Measurements from ENCODE around the gene MYG1. TPM values are rescaled to one million over a fixed set of nuclear protein-coding genes. Genes with fewer than 3 reads are reported as not detected.

The MYG1 gene
- total and polyA plus RNA-seq, 10 donors = 31.1 to 79.2 (median 37.5) TPM

GRCh38 chr12:53336181-53336681 lies 36.7 kb downstream of the MYG1 start, which contains the start of gene SP7:
Gene SP7, minus strand, starts transcription at chr12:53336354. Its CDS starts 708 bp downstream, at chr12:53335646.
- peaks cover 0 to 11% (median 0%) of the 10 kb centered on the region in 6 donors for H3K4me1 ChIP-seq
- H3K9me3 ChIP-seq = no peaks in the 10 kb centered on the region
- H3K27ac ChIP-seq = no peak within 1 kb of the TSS
- no peak within 1 kb of the TSS for H3K4me3 ChIP-seq
- intact Hi-C loops (cut with DNase I; ENCODE audit: low total_unique reads) = no loop called here
- WGBS, 5 donors = 19 to 36% (median 33%) methylated on average over 14 to 15 of the region's 15 CpGs
- DNase-seq = no peak
- TF ChIP-seq CTCF (IDR thresholded peaks at IDR 0.05 in 8 of 11, conservative IDR thresholded peaks at IDR 0.05 in 3 of 11) (no peak), POLR2A (IDR thresholded peaks at IDR 0.05) (no peak), POLR2AphosphoS5 (IDR thresholded peaks at IDR 0.05) (no peak)
- no peaks in the 10 kb centered on the region for H3K36me3 ChIP-seq
- H3K27me3 ChIP-seq (replicated peaks in 1 of 7) = peaks cover 0 to 68% (median 6%) of the 10 kb centered on the region in 7 donors

GRCh38 chr12:53338017-53338416 lies 38.5 kb downstream of the MYG1 start:
- no peaks in the 10 kb centered on the region for H3K36me3 ChIP-seq
- intact Hi-C loops (cut with DNase I; ENCODE audit: low total_unique reads) = no loop called here
- H3K4me3 ChIP-seq = no peak overlapping the region
- H3K27me3 ChIP-seq (replicated peaks in 1 of 7) = peaks cover 0 to 53% (median 6%) of the 10 kb centered on the region in 7 donors
- WGBS, 5 donors = 7 to 21% (median 14%) methylated on average over 11 of the region's 11 CpGs
- no peak overlapping the region for H3K27ac ChIP-seq
- no peak for DNase-seq
- no peaks in the 10 kb centered on the region for H3K9me3 ChIP-seq
- TF ChIP-seq POLR2A (IDR thresholded peaks at IDR 0.05) (no peak), CTCF (IDR thresholded peaks at IDR 0.05 in 8 of 11, conservative IDR thresholded peaks at IDR 0.05 in 3 of 11) (no peak), POLR2AphosphoS5 (IDR thresholded peaks at IDR 0.05) (no peak)
- H3K4me1 ChIP-seq = peaks cover 0 to 11% (median 0%) of the 10 kb centered on the region in 6 donors

GRCh38 chr12:53338916-53339315 lies 39.4 kb downstream of the MYG1 start:
- TF ChIP-seq POLR2AphosphoS5 (IDR thresholded peaks at IDR 0.05) (no peak), POLR2A (IDR thresholded peaks at IDR 0.05) (no peak), CTCF (IDR thresholded peaks at IDR 0.05 in 8 of 11, conservative IDR thresholded peaks at IDR 0.05 in 3 of 11) (no peak)
- WGBS, 5 donors = 55 to 84% (median 71%) methylated on average over 5 to 6 of the region's 6 CpGs
- no peak for DNase-seq
- Histone ChIP-seq H3K4me1 (peaks cover 0 to 15% (median under 1%) of the 10 kb centered on the region in 6 donors), H3K9me3 (no peaks in the 10 kb centered on the region), H3K4me3 (no peak overlapping the region), H3K27ac (no peak overlapping the region), H3K36me3 (no peaks in the 10 kb centered on the region), H3K27me3 (replicated peaks in 1 of 7) (peaks cover 0 to 51% (median 6%) of the 10 kb centered on the region in 7 donors)
- intact Hi-C loops (cut with DNase I; ENCODE audit: low total_unique reads) = no loop called here

- peaks cover 0 to 40% (median 6%) of the 10 kb centered on the region in 7 donors for H3K27me3 ChIP-seq (replicated peaks in 1 of 7)
- WGBS, 5 donors = 66 to 88% (median 72%) methylated on average over 9 of the region's 9 CpGs
- H3K4me1 ChIP-seq = peaks cover 3 to 29% (median 14%) of the 10 kb centered on the region in 6 donors
- intact Hi-C loops (cut with DNase I; ENCODE audit: low total_unique reads) = no loop called here
- H3K4me3 ChIP-seq = no peak overlapping the region
- H3K36me3 ChIP-seq = no peaks in the 10 kb centered on the region
- H3K9me3 ChIP-seq = no peaks in the 10 kb centered on the region
- no peak for DNase-seq
- no peak for TF ChIP-seq POLR2A (IDR thresholded peaks at IDR 0.05)
- TF ChIP-seq POLR2AphosphoS5 (IDR thresholded peaks at IDR 0.05) = no peak
- no peak for TF ChIP-seq CTCF (IDR thresholded peaks at IDR 0.05 in 8 of 11, conservative IDR thresholded peaks at IDR 0.05 in 3 of 11)
- no peak overlapping the region for H3K27ac ChIP-seq
These were observed 40.9 kb downstream of the MYG1 start for GRCh38 chr12:53340398-53340797.

All from spleen (tissue), 11 donors.